Tibial nerve (tissue), 4 donors: ENCODE measurements around the gene ZFP1. TPM values are rescaled to one million over a fixed set of nuclear protein-coding genes. Genes with fewer than 3 reads are reported as not detected.

Experiments used
- total RNA-seq, 4 donors: library from RNA; depleted of rRNA; stranded (reverse); fragments of >200 nt; gene quantifications; one replicate each; pipeline ENCODE4 v1.1.0, GENCODE V29; 2016

Gene ZFP1
- total RNA-seq, 4 donors from 2014 or later, result 6.3 to 12.6 (median 9.5) TPM

Other genes starting within 250 kb of the ZFP1 start
- 10 to 100 TPM; 29.2 to 61.4 (median 45.6) TPM for gene WDR59, start 163.4 kb upstream of the ZFP1 start, total RNA-seq
- 10 to 100 TPM; 10.3 to 31.4 (median 14.7) TPM for gene ZNRF1, start 149.5 kb upstream of the ZFP1 start, total RNA-seq
- 10 to 100 TPM; 20.1 to 48.7 (median 27.7) TPM for gene LDHD, start 31.7 kb upstream of the ZFP1 start, total RNA-seq
- gene CTRB2, start 58.6 kb downstream of the ZFP1 start, total RNA-seq, result 10 to 100 TPM in 3 of 4 donors, 1 to 10 TPM in 1; 4.2 to 45.0 (median 15.5) TPM
- gene CTRB1, start 70.5 kb downstream of the ZFP1 start, total RNA-seq, result 10 to 100 TPM in 1 of 4 donors, 1 to 10 TPM in 2, under 1 TPM in 1; 0.59 to 24.3 (median 1.2) TPM
- 10 to 100 TPM; 41.0 to 57.3 (median 42.9) TPM for gene BCAR1, start 103.1 kb downstream of the ZFP1 start, total RNA-seq